GM19328 (cell line): Measurements from ENCODE around the gene SLC25A18.
"Not testable (repeated sequence)": the region's sequence is repeated elsewhere in the genome, so short reads cannot be mapped to it uniquely, and the experiment has no call there.

ENCODE experiments used
- ATAC-seq: cut with Tn5 transposase; IDR thresholded peaks from one replicate; pipeline ENCODE4 v1.9.1; 2021; ENCODE audit warnings: mild to moderate bottlenecking, moderate library complexity; ENCODE audit not compliant: unreplicated experiment

SLC25A18 gene, protein sequence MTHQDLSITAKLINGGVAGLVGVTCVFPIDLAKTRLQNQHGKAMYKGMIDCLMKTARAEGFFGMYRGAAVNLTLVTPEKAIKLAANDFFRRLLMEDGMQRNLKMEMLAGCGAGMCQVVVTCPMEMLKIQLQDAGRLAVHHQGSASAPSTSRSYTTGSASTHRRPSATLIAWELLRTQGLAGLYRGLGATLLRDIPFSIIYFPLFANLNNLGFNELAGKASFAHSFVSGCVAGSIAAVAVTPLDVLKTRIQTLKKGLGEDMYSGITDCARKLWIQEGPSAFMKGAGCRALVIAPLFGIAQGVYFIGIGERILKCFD

DNA sequence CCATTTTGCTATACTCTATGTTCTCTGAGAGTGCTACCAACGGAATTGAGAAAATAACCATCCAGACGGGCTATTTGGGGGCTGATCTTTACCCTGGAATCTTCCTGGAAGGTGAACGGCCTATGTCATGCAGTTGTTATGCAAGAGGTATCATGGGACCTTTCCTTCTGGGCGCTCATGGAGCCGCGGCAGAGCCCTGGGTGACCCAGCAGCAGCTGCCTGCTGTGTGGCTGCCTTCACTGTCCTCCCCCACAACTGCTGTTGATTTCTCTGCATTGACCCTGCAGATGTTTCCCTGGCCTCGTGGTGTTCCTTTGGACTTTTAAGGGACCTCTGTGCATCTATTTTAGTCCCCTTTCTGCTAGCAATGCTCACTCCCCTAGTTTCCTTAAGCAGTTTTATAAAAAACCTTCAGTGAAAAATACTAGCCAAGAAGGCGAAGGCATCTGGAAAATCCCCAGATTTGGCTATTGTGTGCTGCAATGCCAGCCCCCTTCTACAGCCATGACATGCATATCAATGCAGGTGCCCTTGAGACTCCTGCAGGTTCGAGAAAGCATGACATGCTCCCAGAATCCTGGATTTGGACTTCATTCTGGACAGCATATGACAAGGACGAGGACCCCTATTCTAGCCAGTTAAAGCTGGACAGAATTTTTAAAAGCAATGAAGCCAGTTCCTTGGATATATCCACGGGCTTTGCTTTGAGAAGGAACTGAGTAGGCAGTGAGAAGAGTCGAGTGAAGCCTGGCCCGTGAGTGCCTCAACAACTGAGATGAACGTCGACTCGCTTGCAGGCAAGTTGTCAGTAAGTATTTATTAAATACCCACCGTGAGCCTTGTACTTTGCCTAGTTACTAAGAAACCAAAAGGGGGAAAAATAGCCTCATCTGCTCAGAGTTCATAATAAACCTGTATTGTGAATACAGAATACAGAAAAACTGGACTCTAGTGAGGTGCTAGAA lies at the start of gene SLC25A18:
Gene SLC25A18 (plus strand): TSS at position 593 of the 965 bp plus-strand sequence. CDS start 16,447 bp downstream, outside the sequence.
- no peak for ATAC-seq

DNA sequence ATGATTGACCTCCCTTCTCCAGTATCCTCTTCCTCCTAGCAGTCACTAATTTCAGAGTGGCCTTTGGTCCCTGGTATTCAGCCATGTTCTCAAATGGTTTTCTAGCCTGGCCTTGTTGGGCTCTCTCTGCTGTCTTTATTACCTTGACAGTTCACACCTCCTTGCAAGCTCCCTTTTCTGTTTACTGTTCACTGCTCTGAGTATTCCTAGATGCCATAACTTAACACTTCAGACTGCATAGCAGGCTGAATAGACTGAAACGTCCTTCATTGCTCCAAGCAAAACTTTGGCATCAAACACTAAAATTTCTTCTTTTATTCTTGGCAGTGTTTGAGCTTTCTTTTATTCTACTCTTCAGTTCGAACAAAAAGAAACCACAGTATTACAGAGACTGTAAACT lies 49.7 kb upstream of the SLC25A18 start:
- ATAC-seq: no peak

DNA sequence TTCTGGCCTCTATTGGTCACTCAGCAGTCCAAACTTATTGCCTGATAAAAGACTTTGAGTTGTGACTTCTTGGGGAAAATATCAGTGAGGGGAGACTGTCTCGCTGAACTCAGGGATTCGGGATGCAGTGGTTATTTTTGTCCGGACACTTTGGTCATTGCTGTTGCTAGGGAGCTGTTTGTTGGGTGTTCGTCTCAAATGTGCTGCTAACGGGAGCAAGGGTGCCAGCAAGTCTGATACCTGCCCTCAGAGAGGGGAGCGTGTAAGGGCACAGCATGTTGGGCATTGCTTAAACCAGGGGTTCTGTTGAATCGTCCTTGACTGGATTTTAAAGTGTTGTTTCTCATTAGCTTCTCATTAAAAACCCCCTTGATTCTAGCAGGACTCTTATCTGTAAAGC lies 49.2 kb upstream of the SLC25A18 start:
- no peak for ATAC-seq

DNA sequence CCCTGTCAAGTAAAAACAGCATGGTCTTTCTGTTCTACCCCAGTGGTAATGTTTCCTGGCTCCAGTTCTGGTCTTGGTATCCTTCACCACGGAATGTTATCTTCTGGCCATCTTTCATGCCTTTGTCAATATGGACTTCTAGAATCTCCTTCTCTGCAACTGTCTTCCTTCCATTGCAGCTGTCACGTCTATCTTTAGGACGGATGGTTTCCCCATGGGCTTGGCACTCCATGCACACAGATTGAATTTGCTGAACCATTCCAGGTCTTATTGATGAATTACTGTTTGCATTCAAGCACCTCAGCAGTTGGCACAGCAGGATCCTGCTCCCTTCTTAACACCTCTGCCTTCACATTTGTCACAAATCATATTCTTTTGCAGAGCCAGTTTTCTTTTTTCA lies 44.9 kb upstream of the SLC25A18 start:
- no peak for ATAC-seq

DNA sequence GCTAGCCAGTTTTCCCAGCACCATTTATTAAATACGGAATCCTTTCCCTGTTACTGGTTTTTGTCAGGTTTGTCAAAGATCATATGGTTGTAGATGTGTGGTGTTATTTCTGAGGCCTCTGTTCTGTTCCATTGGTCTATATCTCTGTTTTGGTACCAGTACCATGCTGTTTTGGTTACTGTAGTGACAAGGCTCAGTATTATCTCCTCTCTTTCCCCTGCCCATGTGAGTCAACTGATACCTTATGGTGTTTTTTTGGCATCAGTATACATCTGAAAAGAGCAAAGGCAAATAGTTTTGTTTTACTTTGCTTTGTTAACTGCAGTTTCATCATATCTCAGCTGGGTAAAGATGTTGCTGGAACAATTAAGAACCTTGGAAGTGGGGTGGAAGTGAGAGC lies 41.3 kb upstream of the SLC25A18 start:
- not testable (repeated sequence) for ATAC-seq

DNA sequence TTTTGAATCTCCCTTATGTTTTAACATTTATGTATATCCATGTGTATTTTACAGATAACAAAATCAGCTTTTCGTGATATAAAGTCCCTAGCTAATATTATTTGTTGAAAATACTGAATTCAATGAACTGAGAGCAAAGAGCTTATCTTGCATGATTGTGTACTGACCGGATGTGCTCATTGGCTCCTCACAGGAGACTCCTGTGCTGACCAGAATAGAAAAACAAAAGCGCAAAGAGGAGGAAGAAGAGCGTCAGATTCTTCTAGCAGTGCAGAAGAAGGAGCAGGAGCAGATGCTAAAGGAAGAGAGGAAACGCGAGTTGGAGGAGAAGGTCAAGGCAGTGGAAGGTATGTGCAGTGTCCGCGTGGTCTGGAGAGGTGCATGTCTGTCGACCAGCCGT lies 39.4 kb upstream of the SLC25A18 start:
- no peak for ATAC-seq

DNA sequence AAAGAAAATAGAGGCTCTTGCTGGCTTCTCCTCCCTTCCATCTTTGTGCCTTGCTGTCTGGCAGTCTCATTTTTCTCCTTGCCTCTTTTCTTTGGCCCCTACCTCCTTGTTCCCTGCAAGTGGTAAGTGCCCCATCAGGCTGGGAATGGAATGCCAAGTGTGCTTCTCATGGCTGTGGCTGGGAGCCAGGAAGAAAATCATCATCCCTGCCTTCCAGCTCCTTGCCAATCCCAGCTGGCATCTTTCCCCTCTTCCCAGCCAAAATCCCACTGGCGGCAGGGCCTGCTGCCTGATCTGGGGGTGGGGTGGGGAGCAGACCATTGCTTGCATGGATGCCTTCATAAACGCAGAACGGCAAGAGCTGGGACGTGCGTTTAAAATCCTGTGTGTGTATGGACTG lies 27.0 kb upstream of the SLC25A18 start:
- no peak for ATAC-seq

DNA sequence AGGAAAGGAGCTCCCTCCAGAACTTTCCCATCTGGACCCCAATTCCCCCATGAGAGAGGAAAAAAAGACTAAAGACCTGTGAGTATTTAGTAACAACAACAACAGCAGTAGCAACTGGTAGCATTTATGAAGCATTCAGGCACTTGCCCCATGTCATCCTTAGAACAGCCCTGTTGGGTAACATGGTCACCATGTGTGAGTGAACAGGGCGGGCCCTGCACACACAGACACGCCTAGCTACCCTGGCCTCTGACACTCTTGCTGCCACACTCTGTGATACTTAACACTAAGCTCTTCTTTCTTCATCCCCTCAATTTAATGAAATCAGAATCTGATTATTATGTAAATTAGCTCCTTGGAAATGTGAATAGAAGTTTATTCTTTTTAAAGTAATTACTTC lies 26.1 kb upstream of the SLC25A18 start:
- ATAC-seq: no peak

DNA sequence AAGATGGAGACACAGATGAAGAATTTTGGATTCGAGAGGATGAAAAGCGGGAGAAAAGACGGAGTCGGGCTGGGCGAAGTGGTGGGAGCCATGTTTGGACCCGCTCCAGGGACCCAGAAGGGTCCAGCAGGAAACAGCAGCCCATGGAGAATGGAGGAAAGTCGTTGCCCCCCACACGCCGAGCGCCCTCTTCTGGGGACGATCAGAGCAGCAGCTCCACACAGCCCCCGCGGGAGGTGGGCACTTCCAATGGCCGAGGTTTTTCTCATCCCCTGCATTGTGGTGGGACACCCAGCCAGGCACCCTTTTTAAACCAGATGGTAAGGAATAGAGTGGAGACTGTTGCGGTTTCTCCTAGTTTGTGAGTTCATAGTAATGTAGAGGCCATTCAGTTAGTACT lies 22.8 kb upstream of the SLC25A18 start:
- no peak for ATAC-seq

DNA sequence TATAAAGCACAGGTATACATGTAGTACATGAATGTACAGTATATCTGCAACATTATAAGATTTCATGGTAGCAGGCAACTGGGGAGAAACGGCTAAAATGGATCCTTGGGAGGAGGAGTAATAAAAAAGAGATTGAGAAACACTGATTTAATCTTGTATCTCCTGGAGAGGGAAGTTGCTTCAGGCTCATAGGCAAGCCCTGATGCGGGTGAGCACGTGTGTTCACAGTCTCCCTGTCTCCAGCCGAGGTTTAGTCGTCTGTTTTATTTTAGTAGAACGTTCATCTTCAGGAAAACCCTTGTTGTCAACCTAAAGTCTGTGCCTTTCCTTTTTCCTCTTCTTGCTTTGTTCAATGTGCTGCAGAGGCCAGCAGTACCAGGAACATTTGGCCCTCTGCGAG lies 21.8 kb upstream of the SLC25A18 start:
- ATAC-seq: no peak

DNA sequence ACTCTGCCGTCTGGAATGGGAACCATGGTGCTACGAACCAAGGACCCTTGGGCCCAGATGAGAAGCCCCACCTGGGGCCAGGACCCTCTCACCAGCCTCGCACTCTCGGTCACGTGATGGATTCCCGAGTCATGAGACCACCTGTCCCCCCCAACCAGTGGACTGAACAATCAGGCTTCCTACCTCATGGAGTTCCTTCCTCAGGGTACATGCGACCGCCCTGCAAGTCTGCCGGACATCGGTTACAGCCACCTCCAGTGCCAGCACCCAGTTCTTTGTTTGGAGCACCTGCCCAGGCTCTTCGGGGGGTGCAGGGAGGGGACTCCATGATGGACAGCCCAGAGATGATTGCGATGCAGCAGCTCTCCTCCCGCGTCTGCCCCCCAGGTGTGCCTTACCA lies 20.8 kb upstream of the SLC25A18 start:
- no peak for ATAC-seq

DNA sequence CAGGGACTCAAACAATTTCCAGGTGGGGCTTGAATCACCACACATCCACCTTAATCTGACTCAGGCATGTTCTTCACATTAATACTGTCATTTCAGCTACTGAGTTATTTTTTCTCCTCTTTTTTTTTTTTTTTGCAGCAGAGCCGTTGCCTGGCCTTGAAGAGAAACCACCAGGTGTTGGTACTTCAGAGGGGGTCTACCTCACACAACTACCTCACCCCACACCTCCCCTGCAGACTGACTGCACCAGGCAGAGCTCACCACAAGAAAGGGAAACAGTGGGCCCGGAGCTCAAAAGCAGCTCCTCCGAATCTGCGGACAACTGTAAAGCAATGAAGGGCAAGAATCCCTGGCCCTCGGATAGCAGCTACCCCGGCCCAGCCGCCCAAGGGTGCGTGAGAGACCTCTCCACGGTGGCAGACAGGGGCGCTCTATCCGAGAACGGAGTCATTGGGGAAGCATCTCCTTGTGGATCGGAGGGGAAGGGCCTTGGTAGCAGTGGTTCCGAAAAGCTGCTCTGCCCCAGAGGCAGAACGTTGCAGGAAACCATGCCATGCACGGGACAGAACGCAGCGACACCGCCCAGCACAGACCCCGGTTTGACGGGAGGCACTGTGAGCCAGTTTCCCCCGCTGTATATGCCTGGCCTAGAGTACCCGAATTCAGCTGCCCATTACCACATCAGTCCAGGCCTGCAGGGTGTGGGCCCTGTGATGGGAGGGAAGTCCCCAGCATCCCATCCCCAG lies 15.1 kb upstream of the SLC25A18 start:
- no peak for ATAC-seq

DNA sequence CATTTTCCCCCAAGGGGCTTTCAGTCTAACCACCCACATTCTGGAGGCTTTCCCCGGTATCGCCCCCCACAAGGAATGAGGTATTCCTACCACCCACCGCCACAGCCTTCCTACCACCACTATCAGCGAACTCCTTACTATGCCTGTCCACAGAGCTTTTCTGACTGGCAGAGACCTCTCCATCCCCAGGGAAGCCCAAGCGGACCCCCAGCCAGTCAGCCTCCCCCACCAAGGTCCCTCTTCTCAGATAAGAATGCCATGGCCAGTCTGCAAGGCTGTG lies 14.6 kb upstream of the SLC25A18 start:
- no peak for ATAC-seq

DNA sequence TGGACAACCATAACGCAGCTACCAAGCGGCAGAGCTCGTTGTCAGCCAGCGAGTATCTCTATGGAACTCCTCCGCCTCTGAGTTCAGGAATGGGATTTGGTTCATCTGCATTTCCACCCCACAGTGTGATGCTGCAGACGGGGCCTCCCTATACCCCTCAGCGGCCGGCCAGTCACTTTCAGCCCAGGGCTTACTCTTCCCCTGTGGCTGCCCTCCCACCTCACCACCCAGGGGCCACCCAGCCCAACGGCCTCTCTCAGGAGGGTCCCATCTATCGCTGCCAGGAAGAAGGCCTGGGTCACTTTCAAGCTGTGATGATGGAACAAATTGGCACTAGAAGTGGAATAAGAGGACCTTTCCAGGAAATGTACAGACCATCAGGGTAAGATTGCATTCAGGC lies 14.1 kb upstream of the SLC25A18 start:
- ATAC-seq: no peak

DNA sequence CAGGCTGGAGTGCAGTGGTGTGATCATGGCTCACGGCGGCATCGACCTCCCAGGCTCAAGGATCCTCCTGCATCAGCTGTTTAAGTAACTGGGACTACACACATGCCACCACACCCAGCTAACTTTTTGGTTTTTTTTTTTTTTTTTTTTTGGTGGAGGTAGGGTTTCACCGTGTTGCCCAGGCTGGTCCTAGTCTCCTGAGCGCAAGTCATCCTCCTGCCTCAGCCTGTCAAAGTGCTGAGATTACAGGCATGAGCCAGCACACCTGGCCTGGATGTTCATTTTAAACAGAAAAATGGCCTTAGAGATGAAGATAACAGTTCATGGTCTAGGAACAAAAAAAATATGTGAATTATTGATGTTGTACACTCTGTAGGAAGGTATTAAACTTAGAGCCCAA lies 13.6 kb upstream of the SLC25A18 start:
- no peak for ATAC-seq

DNA sequence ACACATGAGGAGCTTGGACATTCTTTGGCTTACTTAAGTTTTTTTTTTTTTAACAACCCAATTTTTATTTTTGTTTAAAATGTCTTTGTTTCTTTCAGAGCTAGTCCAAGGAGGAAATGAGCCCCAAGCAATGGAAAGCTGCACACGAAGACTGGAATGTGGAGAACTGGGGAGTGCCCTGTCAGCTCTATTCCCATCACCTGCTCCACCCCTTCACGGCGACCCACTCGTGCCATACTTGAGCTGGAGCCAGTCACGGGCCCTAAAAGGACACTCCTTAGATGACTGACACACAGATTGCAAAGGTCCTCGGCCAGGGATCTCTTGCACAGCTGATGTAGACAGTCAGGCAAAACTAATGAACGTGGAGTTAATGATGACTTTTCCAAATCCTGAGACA lies 10.6 kb upstream of the SLC25A18 start:
- ATAC-seq: no peak

DNA sequence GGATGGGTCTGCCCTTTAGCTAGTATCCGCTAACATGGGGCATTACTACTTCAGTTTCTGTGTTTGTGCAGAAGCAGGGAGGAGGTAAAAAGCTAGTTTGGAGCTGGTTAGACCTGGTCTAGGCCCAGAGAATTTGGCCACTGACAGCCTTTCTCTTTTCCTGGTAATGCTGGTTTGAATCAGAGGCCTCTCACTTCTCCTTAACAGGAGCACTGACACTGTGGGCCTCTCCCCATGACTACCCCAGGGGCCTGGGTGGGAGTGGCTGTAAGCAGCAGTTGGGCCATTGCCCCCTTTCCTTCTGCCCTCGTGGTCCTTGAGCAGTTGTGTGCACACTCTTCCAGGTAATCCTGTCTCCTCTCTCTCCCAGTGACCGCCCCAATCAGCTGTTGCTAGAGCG lies 8.5 kb upstream of the SLC25A18 start:
- ATAC-seq: no peak

DNA sequence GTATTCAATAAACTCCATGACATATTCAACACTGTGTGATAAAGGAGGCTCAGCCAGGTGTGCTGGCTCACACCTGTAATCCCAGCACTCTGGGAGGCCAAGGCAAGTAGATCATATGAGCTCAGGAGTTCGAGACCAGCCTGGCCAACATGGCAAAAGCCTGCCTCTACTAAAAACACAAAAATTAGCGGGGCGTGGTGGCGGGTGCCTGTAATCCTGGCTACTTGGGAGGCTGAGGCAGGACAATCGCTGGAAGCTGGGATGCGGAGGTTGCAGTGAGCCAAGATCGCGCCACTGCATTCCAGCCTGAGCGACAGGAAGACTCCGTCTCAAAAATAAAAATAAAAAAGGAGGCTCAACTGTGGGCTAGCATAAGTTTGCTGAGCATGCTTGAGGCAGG lies 4.1 kb upstream of the SLC25A18 start:
- ATAC-seq: no peak

DNA sequence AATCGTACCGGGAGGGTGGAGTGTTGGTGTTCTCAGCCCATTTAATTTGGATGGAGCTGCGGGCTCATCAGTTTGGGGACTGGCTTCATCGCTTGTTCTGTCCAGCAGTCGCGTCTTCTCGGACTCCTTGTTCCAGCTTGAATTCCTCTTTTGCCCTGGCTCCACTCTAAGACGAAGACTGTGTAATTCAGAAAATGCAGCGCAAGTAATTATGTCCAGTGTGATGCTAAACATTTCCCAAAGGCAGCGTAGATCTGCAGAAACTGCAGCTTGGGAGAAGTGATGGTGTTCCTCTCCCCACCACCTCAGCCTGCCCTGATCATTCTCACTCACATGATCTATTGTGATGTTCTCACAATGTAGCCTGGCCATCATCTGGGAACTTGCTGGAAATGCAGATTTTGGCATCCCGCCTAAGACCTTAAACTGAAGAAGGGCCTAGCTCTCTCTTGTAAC lies 666 bp downstream of the SLC25A18 start:
- no peak for ATAC-seq

DNA sequence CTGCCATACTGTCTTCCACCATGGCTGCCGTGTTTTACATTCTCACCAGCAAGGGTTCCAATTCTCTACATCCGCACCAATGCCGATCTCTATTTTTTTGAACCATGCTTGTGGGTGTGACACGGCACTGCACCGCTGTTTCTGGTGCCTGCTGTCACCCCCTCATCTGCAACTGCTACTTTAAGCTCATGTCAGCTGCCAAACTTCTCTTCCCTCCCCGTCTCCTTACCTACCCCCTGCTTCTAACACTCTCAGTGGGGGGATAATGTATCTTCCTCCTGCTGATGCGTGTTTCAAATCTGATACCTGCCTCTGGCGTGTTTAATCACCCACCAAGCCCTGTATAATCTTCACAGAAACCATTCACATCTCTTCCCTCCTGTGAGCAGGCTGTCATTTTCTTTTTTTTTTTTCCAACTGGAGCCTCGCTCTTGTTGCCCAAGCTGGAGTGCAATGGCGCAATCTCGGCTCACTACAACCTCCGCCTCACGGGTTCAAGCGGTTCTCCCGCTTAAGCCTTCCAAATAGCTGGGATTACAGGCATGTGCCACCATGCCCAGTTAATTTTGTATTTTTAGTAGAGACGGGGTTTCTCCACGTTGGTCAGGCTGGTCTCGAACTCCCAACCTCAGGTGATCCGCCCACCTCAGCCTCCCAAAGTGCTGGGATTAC lies 2.9 kb downstream of the SLC25A18 start:
- not testable (repeated sequence) for ATAC-seq

DNA sequence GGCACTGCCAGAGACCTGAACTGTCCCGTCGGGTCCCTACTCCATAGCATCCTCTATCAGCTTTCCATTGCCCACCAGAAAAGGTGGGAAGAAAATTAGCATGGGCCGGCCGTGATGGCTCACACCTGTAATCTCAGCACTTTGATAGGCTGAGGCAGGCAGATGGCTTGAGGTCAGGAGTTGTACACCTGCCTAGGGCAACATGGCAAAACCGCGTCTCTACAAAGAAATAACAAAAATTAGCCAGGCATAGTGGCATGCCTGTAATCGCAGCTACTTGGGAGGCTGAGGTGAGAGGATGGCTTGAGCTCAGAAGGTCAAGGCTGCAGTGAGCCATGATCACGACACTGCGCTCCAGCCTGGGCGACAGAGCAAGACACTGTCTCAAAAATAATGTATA lies 3.5 kb downstream of the SLC25A18 start:
- no peak for ATAC-seq
